ENCODE data around the gene GRK3.
"Not testable (repeated sequence)": the region's sequence is repeated elsewhere in the genome, so short reads cannot be mapped to it uniquely, and the experiment has no call there.

The GRK3 gene

GRCh38 chr22:25564320-25564978 lies at the start of gene GRK3:
GRK3 (plus strand) TSS chr22:25564675; CDS start chr22:25565041, 366 bp downstream.
- peak; percentile 76 for DNase-seq (ENCODE audit: low spot score)

- no peak for DNase-seq (ENCODE audit: low spot score)
These were observed 46.3 kb upstream of the GRK3 start for GRCh38 chr22:25518000-25518663.

GRCh38 chr22:25525376-25525775 lies 39.1 kb upstream of the GRK3 start:
- DNase-seq (ENCODE audit: low spot score), result no peak

- not testable (repeated sequence) for DNase-seq (ENCODE audit: low spot score)
These were observed 38.5 kb upstream of the GRK3 start for GRCh38 chr22:25525804-25526584.

GRCh38 chr22:25527016-25527415 lies 37.5 kb upstream of the GRK3 start:
- not testable (repeated sequence) for DNase-seq (ENCODE audit: low spot score)

GRCh38 chr22:25528068-25528467 lies 36.4 kb upstream of the GRK3 start:
- DNase-seq (ENCODE audit: low spot score), result not testable (repeated sequence)

GRCh38 chr22:25529059-25529458 lies 35.4 kb upstream of the GRK3 start:
- DNase-seq (ENCODE audit: low spot score), result not testable (repeated sequence)

- DNase-seq (ENCODE audit: low spot score), result not testable (repeated sequence)
These were observed 34.8 kb upstream of the GRK3 start for GRCh38 chr22:25529541-25530137.

- DNase-seq (ENCODE audit: low spot score), result not testable (repeated sequence)
These were observed 32.8 kb upstream of the GRK3 start for GRCh38 chr22:25531677-25532076.

GRCh38 chr22:25534724-25535123 lies 29.8 kb upstream of the GRK3 start:
- no peak for DNase-seq (ENCODE audit: low spot score)

GRCh38 chr22:25536589-25536988 lies 27.9 kb upstream of the GRK3 start:
- no peak for DNase-seq (ENCODE audit: low spot score)

- DNase-seq (ENCODE audit: low spot score), result no peak
These were observed 24.1 kb upstream of the GRK3 start for GRCh38 chr22:25540166-25540907.

- no peak for DNase-seq (ENCODE audit: low spot score)
These were observed 23.4 kb upstream of the GRK3 start for GRCh38 chr22:25540908-25541660.

- no peak for DNase-seq (ENCODE audit: low spot score)
These were observed 22.3 kb upstream of the GRK3 start for GRCh38 chr22:25542191-25542590.

- no peak for DNase-seq (ENCODE audit: low spot score)
These were observed 21.6 kb upstream of the GRK3 start for GRCh38 chr22:25542720-25543402.

- DNase-seq (ENCODE audit: low spot score), result no peak
These were observed 19.3 kb upstream of the GRK3 start for GRCh38 chr22:25545146-25545545.

GRCh38 chr22:25545672-25546071 lies 18.8 kb upstream of the GRK3 start:
- no peak for DNase-seq (ENCODE audit: low spot score)

- no peak for DNase-seq (ENCODE audit: low spot score)
These were observed 18.2 kb upstream of the GRK3 start for GRCh38 chr22:25546242-25546641.

GRCh38 chr22:25546751-25547150 lies 17.7 kb upstream of the GRK3 start:
- DNase-seq (ENCODE audit: low spot score), result no peak

GRCh38 chr22:25548866-25549464 lies 15.5 kb upstream of the GRK3 start:
- DNase-seq (ENCODE audit: low spot score), result no peak

Measured in NAMALWA (cell line).